HG03139 (cell line): Measurements from ENCODE around the gene MRPS18C.
A peak's percentile ranks its signal among the peaks of the same experiment; 100 is the strongest.

Source experiments
- ATAC-seq: cut with Tn5 transposase; IDR thresholded peaks from one replicate; pipeline ENCODE4 v1.9.1; 2021; ENCODE audit not compliant: unreplicated experiment

The MRPS18C gene

DNA sequence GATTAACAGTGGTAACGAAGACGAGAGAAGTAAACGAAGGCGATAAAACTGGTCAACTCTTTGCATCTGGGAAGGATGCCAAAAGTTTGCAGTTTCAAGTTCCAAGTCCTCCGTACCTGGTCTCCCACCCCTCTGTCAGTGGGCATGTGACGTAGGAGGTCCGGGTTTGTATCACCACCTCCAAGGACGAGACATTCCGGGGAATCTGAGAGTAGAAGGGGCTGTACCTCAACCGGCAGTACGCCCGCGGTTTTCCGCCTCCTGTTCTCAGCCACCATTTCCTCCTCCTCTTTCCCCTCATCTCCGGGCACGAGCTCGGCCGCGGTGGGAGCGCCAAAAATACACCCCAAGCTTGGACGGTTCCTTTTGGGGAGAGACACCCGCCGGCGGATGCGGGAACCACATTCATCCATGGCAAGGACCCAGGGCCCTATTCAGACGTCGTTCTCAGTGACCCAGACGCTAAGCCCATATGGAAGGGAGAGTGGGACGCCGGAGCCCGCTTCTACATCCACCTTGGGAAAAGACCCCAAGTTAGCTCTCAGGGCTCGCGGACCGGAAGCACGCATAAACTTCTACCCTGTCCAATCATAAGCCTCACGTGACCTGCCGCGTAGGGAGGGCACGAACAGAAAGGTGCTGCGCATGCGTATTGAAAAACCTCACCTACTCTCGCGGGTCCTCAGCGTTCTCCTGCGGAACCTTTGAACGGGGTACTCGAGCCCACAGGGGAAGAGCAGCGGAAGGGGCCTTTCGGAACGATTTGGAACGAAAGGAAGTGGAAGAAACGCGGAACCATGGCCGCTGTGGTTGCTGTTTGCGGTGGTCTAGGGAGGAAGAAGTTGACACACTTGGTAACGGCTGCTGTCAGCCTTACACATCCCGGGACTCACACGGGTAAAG lies at the start of gene MRPS18C, which contains the start of gene HELQ:
Gene MRPS18C, plus strand, starts transcription at position 778 of the 903 bp plus-strand sequence. Its CDS starts 20 bp downstream, at position 798.
Gene HELQ, minus strand, starts transcription at position 543 of the 903 bp plus-strand sequence. Its CDS starts 130 bp downstream, at position 413.
- ATAC-seq: peak; percentile 96

DNA sequence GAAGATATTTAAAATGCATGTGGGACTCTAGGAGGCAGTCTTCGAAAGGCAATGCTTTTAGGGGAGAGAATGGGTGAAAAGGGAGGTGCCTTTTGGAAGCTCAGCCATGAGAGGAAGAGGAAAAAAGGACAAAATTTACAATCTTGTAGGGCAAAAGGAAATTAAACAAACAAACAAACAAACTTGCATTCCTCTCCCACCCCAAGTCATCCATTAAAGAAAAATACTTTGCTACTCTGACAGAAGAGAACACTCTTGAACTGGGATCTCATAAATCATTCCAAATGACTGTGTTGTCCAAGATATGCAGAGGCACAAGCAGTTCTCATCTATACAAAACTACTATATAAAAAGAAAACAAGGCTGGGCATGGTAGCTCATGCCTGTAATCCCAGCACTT lies 47.0 kb upstream of the MRPS18C start:
- no peak for ATAC-seq

DNA sequence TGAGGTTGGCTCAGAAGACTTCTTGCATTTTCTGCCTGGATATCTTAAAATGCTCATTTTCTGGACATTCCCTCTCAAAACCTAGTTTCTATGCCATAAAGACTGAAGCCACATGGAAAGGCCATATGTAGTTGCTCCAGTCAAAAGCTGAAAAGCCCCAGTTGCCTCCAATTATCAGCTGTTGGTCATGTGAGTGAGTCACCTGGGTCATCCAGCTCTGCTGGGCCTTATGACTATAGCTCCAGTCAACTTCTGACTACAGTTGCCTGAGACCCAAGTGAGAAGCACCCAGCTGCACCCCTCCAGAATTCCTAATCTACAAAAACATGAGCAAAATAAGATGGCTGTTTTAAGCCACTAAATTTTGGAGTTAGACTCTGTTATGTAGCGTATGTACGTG lies 42.2 kb upstream of the MRPS18C start:
- no peak for ATAC-seq

DNA sequence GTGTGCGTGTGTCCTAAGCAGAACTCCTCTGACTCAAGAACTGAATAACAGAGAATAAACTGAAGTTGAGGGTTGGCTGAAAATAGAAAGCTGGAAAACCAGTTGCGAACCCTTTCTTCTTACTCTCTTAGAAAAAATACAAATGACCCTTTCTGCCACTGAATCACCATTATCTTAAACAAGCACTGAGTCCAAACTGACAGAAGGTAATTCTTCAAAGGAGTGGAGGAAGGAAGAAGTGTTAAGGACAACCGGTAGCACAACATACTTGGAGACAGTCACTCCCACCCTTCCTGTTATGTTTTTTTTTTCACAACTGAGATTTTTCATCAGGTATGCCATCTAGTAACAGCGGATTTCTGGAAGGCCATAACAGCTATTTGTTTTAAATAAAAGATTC lies 38.3 kb upstream of the MRPS18C start:
- no peak for ATAC-seq

DNA sequence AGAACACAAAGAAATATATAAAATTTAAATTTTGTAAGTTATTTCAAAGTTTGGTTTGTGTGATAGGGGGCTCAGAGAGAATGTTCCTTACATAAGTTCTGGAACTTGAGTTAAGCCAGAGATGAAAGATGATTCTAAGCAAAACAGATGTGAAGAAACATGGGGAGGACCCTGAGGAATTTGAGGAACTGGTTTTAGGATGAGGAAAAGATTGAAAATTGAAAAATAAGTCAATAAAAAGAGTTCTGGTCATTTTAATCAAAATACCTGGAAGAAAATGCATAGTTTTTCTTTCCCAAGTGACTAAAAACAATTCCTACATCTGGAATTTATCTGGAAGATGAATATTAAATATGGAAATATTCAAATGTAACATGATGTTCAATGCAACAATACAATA lies 37.6 kb upstream of the MRPS18C start:
- no peak for ATAC-seq

DNA sequence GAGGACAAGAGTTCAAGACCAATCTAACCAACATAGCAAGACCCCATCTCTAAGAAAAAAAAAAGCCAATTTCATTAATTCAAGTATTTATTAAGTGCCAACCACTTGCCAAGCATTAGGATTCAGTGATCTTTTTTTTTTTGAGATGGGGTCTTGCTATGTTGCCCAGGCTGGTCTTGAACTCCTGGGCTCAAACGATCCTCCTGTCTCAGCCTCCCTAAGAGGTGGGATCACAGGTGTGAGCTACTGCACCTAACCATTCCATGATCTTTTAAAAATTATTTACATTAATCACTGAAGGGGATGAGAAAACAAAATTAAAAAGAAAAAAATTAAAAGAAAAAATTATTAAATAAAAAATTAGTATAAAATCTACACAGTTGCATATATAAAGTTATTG lies 24.7 kb upstream of the MRPS18C start:
- no peak for ATAC-seq

DNA sequence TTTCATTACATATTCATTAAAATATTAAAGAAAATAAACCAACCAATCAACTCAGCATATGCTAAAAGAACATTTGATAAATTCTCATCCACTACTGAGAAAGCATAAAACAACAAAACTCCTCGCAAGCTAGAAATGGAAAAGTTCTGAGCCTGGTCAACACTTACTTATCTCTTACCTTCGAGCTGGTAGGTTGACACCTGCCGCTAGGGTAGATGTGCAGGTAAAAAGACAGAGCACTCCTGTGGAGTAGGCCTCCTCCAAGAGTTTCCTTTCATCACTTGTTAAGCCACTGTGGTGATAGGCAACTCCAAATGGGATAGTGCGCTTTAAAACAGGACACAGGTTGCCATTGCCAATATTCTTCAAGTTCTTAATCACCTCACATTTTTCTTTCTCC lies 19.2 kb upstream of the MRPS18C start:
- no peak for ATAC-seq

DNA sequence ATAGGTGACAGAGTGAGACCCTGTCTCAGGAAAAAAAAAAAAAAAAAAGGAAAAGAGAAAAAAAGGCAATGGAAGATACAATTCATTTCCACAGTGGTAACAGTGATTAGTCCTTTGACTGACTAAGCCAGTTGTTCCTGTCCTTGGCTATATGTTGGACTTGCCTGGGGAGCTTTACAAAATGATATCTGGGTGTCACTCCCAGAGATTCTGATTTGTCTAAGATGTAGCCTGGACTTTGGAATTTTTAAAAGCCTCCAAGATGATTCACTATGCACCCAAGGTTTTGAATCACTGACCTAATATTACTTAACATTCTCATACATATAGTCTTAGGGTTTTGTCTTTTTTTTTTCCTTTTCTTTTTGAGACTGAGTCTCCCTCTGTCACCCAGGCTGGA lies 17.1 kb upstream of the MRPS18C start:
- ATAC-seq: no peak

DNA sequence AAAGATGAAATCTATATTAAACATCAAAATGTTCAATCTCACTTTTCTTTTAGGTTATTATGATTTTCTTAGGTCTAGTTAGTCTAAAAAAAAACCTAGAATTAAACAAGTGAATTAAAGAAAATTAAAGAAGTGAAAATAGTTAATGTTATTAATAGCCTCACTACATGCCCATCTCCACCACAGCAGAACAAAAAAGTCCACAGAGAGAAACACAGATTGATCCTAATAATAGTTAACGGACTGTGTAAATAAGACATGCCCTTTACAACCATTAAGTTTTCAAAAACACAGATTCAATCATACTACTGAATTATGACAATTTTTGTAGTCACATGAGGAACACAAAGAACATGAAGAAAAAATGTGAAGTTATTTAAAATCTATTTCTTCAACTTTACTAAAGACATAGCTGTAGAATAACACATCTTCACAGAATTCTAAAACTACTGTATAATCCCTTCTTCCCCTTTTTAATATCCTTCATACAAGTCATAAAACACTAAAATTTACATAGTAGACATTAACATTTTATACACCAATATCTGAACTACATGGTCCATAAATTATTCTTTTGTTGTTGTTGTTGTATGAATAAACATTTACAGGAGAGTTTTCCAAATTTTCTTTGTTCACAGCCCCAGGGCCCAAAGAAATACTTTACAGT lies 15.6 kb upstream of the MRPS18C start:
- ATAC-seq: no peak

DNA sequence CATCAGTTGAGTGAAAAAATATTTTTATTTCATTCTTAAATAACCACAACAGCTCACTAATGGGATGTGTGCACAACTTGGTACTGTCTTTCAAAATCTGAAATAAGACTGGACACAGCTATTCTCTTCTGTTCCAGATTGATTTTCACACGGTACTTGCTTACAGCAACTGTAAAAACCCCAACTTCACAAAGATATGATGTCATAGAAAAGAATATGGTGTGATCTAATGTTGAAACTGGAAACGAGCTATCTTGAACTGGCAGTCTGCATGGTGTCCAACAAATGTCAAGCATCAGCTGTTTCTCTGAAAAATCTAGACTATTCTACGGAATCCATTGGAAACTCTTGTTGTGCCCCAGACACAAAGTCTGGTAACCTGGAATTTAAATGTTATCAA lies 15.0 kb upstream of the MRPS18C start:
- no peak for ATAC-seq

DNA sequence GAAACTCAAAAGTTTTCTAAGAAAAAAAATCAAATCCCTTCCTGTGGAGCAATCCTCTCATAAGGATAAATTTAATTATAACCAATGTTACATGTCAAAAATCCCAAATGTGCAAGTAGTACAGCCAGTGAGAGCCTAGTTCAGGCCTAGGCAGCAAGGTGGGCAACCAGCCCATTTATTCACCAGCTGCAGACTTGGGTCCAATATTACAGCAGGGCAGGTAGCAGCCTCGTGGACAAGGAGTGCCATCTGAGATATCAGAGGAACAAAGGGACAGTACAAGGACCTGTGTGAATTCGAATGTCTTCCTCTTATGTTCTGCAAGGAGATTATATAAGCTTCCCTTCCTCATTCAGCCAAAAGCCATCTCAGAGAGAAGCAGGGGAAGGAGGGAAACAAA lies 6.8 kb upstream of the MRPS18C start:
- ATAC-seq: no peak

DNA sequence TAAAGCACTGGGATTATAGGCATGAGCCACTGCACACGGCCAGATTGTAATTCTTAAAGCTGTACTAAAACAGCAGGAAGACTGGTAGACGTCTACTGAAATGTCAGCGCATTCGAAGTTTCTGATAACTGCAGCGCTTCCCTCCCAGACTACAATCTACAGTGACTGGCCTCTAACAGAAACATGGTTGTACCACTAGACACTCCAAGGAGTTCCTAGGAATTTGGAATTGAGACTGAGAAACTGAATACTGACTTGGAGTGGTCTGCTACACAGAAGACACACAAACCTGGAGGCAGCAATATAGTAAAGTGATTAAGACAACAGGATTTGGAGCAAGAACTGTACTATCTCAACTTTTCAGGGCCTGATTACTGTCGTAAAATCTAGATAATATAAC lies 1.2 kb upstream of the MRPS18C start:
- no peak for ATAC-seq

DNA sequence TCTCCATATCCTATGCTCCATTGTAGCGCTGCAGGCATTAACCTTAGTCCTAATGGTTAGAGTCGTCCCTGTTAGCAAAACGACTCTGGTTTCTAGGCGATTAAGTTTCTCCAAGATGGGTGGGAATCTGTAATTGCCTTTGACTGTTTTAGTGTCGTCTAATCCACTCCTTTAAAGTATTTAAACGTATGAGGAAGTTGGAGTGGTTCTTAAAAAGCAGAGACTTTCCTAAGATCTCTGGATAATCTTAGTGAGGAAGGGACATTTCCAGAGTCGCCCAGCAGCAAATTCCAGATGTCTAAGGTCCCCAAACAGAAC lies 285 bp downstream of the MRPS18C start:
- ATAC-seq: no peak

DNA sequence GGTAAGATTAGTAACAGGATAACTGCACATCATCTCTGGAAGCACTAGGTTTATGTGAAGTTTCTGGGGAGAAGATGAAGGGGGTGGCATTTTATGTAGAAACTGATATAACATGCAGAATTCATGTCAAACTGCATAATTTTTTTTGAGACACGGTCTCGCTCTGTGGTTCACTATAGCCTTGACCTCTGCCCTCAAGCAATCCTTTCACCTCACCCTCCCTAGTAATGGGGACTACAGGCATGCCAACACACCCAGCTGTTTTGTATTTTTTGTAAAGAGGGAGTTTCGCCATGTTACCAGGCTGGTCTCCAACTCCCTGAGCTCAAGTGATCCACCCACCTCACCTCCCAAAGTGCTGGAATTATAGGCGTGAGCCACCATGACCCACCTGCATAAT lies 17.6 kb downstream of the MRPS18C start:
- no peak for ATAC-seq

DNA sequence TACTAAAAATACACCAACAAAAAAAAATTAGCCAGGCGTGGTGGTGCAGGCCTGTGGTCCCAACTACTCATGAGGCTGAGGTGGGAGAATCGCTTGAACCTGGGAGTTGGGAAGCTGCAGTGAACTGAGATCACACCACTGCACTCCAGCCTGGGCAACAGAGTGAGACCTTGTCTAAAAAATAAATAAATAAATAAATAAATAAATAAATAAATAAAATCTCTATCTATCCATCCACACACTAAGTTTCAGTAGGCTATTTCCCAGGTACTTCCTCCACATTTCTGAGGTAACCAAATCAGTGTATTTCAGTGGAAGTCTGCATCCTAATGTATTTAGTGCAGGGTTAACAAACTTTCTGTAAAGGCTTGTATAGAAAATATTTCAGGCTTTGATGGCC lies 18.1 kb downstream of the MRPS18C start:
- ATAC-seq: no peak

DNA sequence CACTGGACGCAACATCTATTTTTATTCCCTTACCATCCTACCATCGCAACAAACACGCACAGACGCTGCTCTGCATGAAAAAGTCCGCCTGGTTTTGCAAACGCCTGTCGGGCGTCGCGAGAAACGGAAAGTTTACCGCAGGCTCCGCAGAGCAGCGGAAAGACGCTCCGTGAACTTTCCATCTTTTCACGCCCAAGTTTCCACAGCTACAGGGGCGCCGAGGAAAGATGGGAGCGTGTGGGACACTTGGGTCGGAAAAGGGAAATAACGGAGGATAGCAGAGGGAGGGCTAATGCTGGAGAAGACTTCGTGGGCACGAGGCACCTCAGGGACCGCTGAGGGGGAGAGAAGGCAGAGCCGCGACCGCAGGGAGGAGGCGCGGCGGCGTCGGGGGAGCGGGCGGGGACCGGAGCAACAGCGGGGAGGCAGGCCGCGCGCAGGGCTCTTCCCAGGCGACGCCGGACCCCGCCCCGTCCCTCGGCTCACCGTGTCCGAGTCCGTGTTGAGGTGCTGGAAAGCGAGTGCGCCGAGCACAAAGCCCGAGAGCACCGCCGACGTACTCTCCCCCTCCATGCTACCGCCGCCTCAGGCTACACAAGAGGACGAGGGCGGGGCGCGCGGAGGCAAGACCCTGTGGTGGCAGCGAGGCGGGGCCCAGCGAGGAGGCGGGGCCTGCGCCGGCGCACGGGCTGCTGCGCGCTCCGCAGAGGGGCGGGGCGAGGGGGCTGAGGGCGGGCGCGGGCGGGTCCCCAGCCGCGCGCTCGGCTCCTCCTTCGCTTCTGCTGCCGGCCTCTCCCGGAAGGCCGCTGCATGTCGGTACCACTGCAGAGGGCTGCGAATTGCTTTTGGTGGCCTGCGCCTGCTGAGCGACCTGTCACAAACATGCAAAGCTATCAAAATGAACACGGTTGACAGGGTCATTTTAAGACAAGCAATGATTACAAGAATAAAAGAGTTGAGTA lies 28.9 kb downstream of the MRPS18C start, which contains the start of gene ABRAXAS1:
Gene ABRAXAS1, minus strand, starts transcription at position 601 of the 962 bp plus-strand sequence. Its CDS starts 28 bp downstream, at position 573.
- ATAC-seq: peak; percentile 92

DNA sequence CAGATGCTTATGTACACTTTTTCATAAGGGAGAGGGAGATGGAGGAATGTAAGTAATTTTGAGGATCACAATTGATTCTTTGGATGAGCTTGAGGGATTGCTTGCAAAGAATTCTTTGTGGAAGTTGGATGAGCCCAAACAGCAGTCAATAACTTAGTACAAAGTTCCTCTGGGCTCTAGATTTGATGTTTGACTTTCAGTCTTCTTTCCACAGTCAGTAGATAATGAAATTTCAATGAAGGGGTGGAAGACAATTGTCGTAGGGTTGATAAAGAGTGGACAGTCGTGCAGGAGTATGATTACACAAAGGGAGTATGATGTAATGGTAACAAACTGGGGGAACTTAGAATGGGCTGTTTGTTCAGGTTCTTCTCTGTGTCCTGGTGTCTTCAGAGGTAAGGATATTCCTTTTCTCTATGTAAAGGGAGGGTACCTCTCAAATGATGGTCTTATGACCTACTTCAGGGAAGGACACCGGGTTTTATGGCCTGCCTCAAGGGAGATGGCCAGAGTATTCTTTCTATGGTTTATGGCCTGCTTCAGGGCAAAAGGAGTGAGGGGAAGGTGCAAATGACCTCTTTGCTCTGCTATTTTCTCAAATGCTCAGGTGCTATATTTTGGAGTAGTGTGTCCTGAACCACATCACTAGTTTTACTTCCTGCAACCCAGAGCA lies 30.7 kb downstream of the MRPS18C start:
- no peak for ATAC-seq

DNA sequence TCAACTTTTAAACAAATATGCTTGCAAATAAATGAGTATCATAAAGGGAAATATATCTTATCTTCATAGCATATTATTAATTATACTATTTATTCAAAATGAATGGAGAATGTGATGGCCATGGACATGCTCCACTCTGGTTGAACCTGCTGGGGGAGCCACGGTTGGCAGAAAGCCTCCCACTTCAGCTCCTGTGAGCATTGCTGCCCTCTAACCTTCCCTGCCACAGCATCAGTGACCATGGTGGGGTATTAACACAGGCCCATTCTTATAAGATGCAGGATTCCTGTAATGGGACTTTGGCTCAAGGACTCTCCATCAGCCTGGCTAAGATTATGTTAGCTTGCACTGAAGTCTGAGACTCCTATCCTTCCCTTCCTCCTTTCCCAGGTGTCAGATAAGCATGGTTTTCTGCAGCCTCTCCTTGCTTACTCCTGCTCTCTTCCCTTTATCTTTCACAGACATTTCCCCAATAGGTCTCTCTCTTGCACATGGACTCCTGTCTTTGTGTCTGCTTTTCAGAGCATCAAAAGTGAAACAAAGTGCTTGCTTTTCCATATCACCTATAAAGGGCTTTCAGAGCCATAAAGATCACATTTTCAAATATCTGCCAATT lies 34.0 kb downstream of the MRPS18C start:
- no peak for ATAC-seq

DNA sequence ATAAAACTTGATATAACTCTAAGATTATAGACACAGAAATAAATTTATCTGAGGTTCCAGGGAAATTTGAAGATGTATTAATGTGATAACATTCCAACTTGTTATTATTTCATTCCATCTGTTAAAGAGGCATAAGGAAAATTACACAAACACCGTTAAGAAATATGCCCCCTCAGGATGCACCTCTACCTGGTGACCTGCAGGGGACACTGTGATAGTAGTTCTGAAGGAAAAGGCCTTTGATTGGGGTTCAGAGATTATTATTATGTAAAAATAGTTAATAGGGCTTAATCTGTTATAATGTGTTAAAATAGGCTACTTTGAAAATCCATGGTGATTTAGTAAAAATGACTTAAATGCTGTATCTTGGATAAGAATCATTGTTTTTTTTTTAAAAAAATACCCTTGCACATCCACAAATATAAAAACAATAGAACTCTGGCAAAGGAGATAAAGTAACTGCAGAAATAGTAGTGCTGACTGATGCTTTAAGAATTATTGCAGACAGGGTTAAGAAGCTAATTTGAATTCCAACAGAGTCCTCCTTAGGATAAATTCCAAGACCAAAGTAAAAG lies 35.1 kb downstream of the MRPS18C start:
- ATAC-seq: no peak
